OCI-LY7 (cell line): ENCODE measurements around the gene VIPR2. TPM values are rescaled to one million over a fixed set of nuclear protein-coding genes. Genes with fewer than 3 reads are reported as not detected.

Source experiments
- BruUV-seq: library from RNA; stranded (reverse); fragments of 400-500 nt; replicated peaks from 2 replicates; lab custom pipeline; 2021; lab: Mats Ljungman, UMichigan
- CTCF ChIA-PET: fragments of 300-600 bp; sonication (Branson Sonifier 250); formaldehyde crosslinking; loops from one replicate; lab custom pipeline; 2022; ENCODE audit warnings: antibody characterized with exemption; ENCODE audit not compliant: unreplicated experiment; lab: Charles Lee
- POLR2A ChIA-PET: fragments of 300-600 bp; sonication (Branson Sonifier 250); formaldehyde crosslinking; loops from one replicate; lab custom pipeline; 2022; ENCODE audit warnings: antibody characterized with exemption; lab: Charles Lee
- DNase-seq: peaks from one replicate; pipeline ENCODE4 v3.0.0-alpha.2; 2015; ENCODE audit warnings: low spot score
- H2AFZ ChIP-seq: fragments of 200-600 bp; sonication (generic), shearing (Covaris generic); 2 replicates; pipeline ENCODE4 v1.6.1; 2014; ENCODE audit warnings: mild to moderate bottlenecking, antibody characterized with exemption, low read length, moderate library complexity
- H3K27ac ChIP-seq: fragments of 200-600 bp; sonication (generic); 2 replicates; pipeline ENCODE4 v1.5.1; 2014; ENCODE audit warnings: mixed run types, low read depth, mild to moderate bottlenecking, moderate library complexity, low read length, inconsistent platforms; ENCODE audit not compliant: poor library complexity, severe bottlenecking
- H3K36me3 ChIP-seq: fragments of 200-600 bp; sonication (generic); 2 replicates; pipeline ENCODE4 v1.6.1; 2014; ENCODE audit warnings: mild to moderate bottlenecking, antibody characterized with exemption, low read length, moderate library complexity, mixed read lengths; ENCODE audit not compliant: insufficient read depth
- H3K4me1 ChIP-seq: fragments of 200-600 bp; sonication (generic); 2 replicates; pipeline ENCODE4 v1.5.1; 2014; ENCODE audit warnings: mild to moderate bottlenecking, low read length; ENCODE audit not compliant: insufficient read depth, poor library complexity, severe bottlenecking
- H3K4me2 ChIP-seq: fragments of 200-600 bp; sonication (generic); 2 replicates; pipeline ENCODE4 v1.6.1; 2014; ENCODE audit warnings: mild to moderate bottlenecking, low read length
- H3K4me3 ChIP-seq: fragments of 200-600 bp; sonication (generic); 2 replicates; pipeline ENCODE4 v1.5.1; 2014; ENCODE audit warnings: mild to moderate bottlenecking, low read depth, low read length; ENCODE audit not compliant: poor library complexity, severe bottlenecking
- H3K79me2 ChIP-seq: fragments of 200-600 bp; sonication (generic); 2 replicates; pipeline ENCODE4 v1.6.1; 2016; ENCODE audit warnings: low read depth, mild to moderate bottlenecking, low read length, moderate library complexity, mixed read lengths; ENCODE audit not compliant: insufficient read depth
- H3K9me2 ChIP-seq: fragments of 200-600 bp; sonication (generic); 2 replicates; pipeline ENCODE4 v1.6.1; 2016; ENCODE audit warnings: mild to moderate bottlenecking, low read length, mixed read lengths; ENCODE audit not compliant: insufficient read depth
- H3K9me3 ChIP-seq: fragments of 200-600 bp; sonication (generic); 2 replicates; pipeline ENCODE4 v1.6.1; 2014; ENCODE audit warnings: mild to moderate bottlenecking, mixed run types, low read length, mixed read lengths
- H4K20me1 ChIP-seq: fragments of 200-600 bp; sonication (generic); 2 replicates; pipeline ENCODE4 v1.6.1; 2014; ENCODE audit warnings: mild to moderate bottlenecking, antibody characterized with exemption, low read length, moderate library complexity, mixed read lengths; ENCODE audit not compliant: insufficient read depth
- CTCF ChIP-seq: fragments of 200-600 bp; sonication (generic); conservative IDR thresholded peaks from 2 replicates; pipeline ENCODE4 v1.5.1; 2014; ENCODE audit warnings: mild to moderate bottlenecking, antibody characterized with exemption, low read length, moderate library complexity, mixed read lengths
- EZH2phosphoT487 ChIP-seq: fragments of 200-600 bp; sonication (generic); IDR thresholded peaks from 2 replicates; pipeline ENCODE4 v1.6.1; 2018; ENCODE audit warnings: low read depth, borderline replicate concordance, mild to moderate bottlenecking, mixed run types, antibody characterized with exemption, low read length, moderate library complexity, mixed read lengths
- intact Hi-C: fragments of 100-400 bp; cut with micrococcal nuclease; formaldehyde crosslinking; loops from one replicate; pipeline ENCODE4 v1.10.0; 2022; ENCODE audit not compliant: unreplicated experiment
- total RNA-seq, 2 experiments: library from RNA; depleted of rRNA in 1 of 2; stranded (reverse); fragments of >200 nt in 1 of 2; shearing (Covaris generic) in 1 of 2; gene quantifications; 2 replicates each; pipeline ENCODE4 v1.2.3, GENCODE V29; 2014 to 2022

Gene VIPR2
- total RNA-seq, 2 experiments from 2014 or later: not detected

- no peak overlapping the region for H3K4me2 ChIP-seq
- intact Hi-C loops: no loop called here
- TF ChIP-seq EZH2phosphoT487 (no peak), CTCF (no peak)
- no peaks in the 10 kb centered on the region for H3K36me3 ChIP-seq
- DNase-seq: no peak
- ChIA-PET POLR2A (no interaction called here), CTCF (no interaction called here)
- H3K9me2 ChIP-seq: no peaks in the 10 kb centered on the region
- no peak overlapping the region for H3K27ac ChIP-seq
- no TSS peak for BruUV-seq
- no peaks in the 10 kb centered on the region for H3K9me3 ChIP-seq
- no peaks in the 10 kb centered on the region for H4K20me1 ChIP-seq
- H3K4me3 ChIP-seq: no peak overlapping the region
- no peak overlapping the region for H2AFZ ChIP-seq
- H3K79me2 ChIP-seq: no peaks in the 10 kb centered on the region
- H3K4me1 ChIP-seq: no peaks in the 10 kb centered on the region
These were observed 27.9 kb downstream of the VIPR2 start for GRCh38 chr7:159116581-159117339.

GRCh38 chr7:159115601-159116501, 28.8 kb downstream of the VIPR2 start:
- no peak overlapping the region for H3K27ac ChIP-seq
- no peak overlapping the region for H2AFZ ChIP-seq
- no peaks in the 10 kb centered on the region for H3K79me2 ChIP-seq
- ChIA-PET CTCF (no interaction called here), POLR2A (no interaction called here)
- no peaks in the 10 kb centered on the region for H3K9me2 ChIP-seq
- intact Hi-C loops: no loop called here
- no peaks in the 10 kb centered on the region for H4K20me1 ChIP-seq
- no peak overlapping the region for H3K4me3 ChIP-seq
- DNase-seq: no peak
- TF ChIP-seq CTCF (no peak), EZH2phosphoT487 (no peak)
- no TSS peak for BruUV-seq
- H3K36me3 ChIP-seq: no peaks in the 10 kb centered on the region
- H3K4me2 ChIP-seq: no peak overlapping the region
- no peaks in the 10 kb centered on the region for H3K4me1 ChIP-seq
- H3K9me3 ChIP-seq: no peaks in the 10 kb centered on the region

- H3K36me3 ChIP-seq: no peaks in the 10 kb centered on the region
- no peaks in the 10 kb centered on the region for H3K9me2 ChIP-seq
- H3K4me2 ChIP-seq: no peak overlapping the region
- intact Hi-C loops: no loop called here
- H3K27ac ChIP-seq: no peak overlapping the region
- H3K4me1 ChIP-seq: no peaks in the 10 kb centered on the region
- no peak overlapping the region for H3K4me3 ChIP-seq
- POLR2A ChIA-PET: no interaction called here
- TF ChIP-seq EZH2phosphoT487 (no peak), CTCF (no peak)
- no TSS peak for BruUV-seq
- H3K9me3 ChIP-seq: no peaks in the 10 kb centered on the region
- no peaks in the 10 kb centered on the region for H3K79me2 ChIP-seq
- CTCF ChIA-PET: no interaction called here
- no peaks in the 10 kb centered on the region for H4K20me1 ChIP-seq
- no peak overlapping the region for H2AFZ ChIP-seq
- DNase-seq: no peak
These were observed 29.7 kb downstream of the VIPR2 start for GRCh38 chr7:159114981-159115380.
